Heart right ventricle (tissue), 16 donors: ENCODE data around the gene TRABD2B. TPM values are rescaled to one million over a fixed set of nuclear protein-coding genes. Genes with fewer than 3 reads are reported as not detected.

ENCODE experiments used
- ATAC-seq, 8 donors: fragments of 200-7000 bp; cut with Tn5 transposase; one replicate each; pipeline ENCODE4 v1.9.1; 2020; ENCODE audit warnings: mild to moderate bottlenecking in 8 of 8, moderate library complexity in 8 of 8, moderate number of reproducible peaks in 1 of 8
- DNase-seq, 2 donors: peaks; one replicate each; pipeline ENCODE4 v3.0.0-alpha.2; 2020
- H3K27ac ChIP-seq, 10 donors: fragments of 200-600 bp; sonication (generic) in 2 of 10; one replicate each; pipeline versions ENCODE4 v1.5.0 to v1.8.0; 2020 to 2022; ENCODE audit warnings: mild to moderate bottlenecking in 3 of 10
- H3K27me3 ChIP-seq, 7 donors: fragments of 200-600 bp; one replicate each; pipeline ENCODE4 v1.8.0; 2021 to 2022; ENCODE audit warnings: mild to moderate bottlenecking in 2 of 7
- H3K36me3 ChIP-seq, 9 donors: fragments of 200-600 bp; sonication (generic) in 1 of 9; one replicate each; pipeline versions ENCODE4 v1.5.0 to v1.8.0; 2020 to 2022; ENCODE audit warnings: mild to moderate bottlenecking in 2 of 9
- H3K4me1 ChIP-seq, 9 donors: fragments of 200-600 bp; sonication (generic) in 1 of 9; one replicate each; pipeline versions ENCODE4 v1.5.0 to v1.8.0; 2020 to 2022; ENCODE audit warnings: mild to moderate bottlenecking in 4 of 9
- H3K4me3 ChIP-seq, 10 donors: fragments of 200-600 bp; sonication (generic) in 2 of 10; one replicate each; pipeline versions ENCODE4 v1.5.0 to v1.8.0; 2020 to 2022; ENCODE audit warnings: mild to moderate bottlenecking in 7 of 10, moderate library complexity in 2 of 10
- H3K9me3 ChIP-seq, 11 donors: fragments of 200-600 bp in 10 of 11; sonication (generic) in 2 of 11; one replicate each; pipeline versions ENCODE4 v1.5.0 to v1.8.0; 2013 to 2022; ENCODE audit warnings: mild to moderate bottlenecking in 2 of 11, control low read depth in 1 of 11, moderate library complexity in 1 of 11
- CTCF ChIP-seq, 9 donors: fragments of 200-600 bp; sonication (generic) in 2 of 9; IDR thresholded peaks; one replicate each; pipeline versions ENCODE4 v1.5.0 to v1.8.0; 2021 to 2022; ENCODE audit warnings: antibody characterized with exemption in 9 of 9, mild to moderate bottlenecking in 5 of 9, moderate library complexity in 1 of 9
- WGBS, 2 donors: extraction: QIAGEN DNeasy Blood & Tissue Kit; methylation state at CpG; one replicate each; pipeline ENCODE4 v1.1.7; 2013; ENCODE audit warnings: inconsistent platforms in 1 of 2; 5-methylcytosine and 5-hydroxymethylcytosine counted together
- intact Hi-C, 10 donors: fragments of 100-400 bp; cut with DNase I; formaldehyde crosslinking; loops; one replicate each; pipeline versions ENCODE4 v1.11.1 to v1.14.2; 2022
- polyA plus RNA-seq, 2 donors: library from polyadenylated mRNA; stranded (reverse); fragments of 200-250 nt; gene quantifications; one replicate each; pipeline ENCODE4 v1.2.3, GENCODE V29; 2013
- total RNA-seq, 10 donors: library from RNA; stranded (reverse); fragmentation: NEBNext Ultra II Directional in 3 of 10; extraction: Animal tissue kit (Norgen Biotek cat#: 25700) in 3 of 10; gene quantifications; one replicate each; pipeline versions ENCODE4 v1.2.1 to v1.2.4, GENCODE V29; 2021 to 2023
- donor health status: Arrhythmogenic right ventricular cardiomyopathy.
- donor health status: ischemic (EF 13 %, LVEDD 7.1; RV severe dilation, severe dysfunction).
- donor health status: healthy with polysubstance abuse.
- donor health status: DM: no; HTN: yes; CAD: no.
- donor health status: DM: no; HTN: no; CAD: no.
- donor health status: ischemic (EF 25% LVEDD 6.9; RV normal size, moderate dysfunction).
- donor health status: ischemic (EF 25% LVEDD 5.7; RV mildly dilated, moderate dysfunction).
- donor health status: healthy.
- donor health status: DM: yes; HTN: yes; CAD: no.
- donor health status: Ischemic cardiomyopathy.
- donor health status: ischemic (EF 35%, LVEDD 5.7; RV mildly dilated, moderate dysfunction).
- donor health status: nonischemic (EF 11% LVEDD 7.7; RV severe dilation, severe dysfunction).
- donor health status: DM: yes; HTN: yes; CAD: no.
- donor health status: PGD.
- donor health status: ischemic (EF 29% LVEDD 5.4; RV normal size, mild dysfunction).
- donor health status: nonischemic (EF 23%, LVEDD 6.1; RV moderate dilation, normal function).

TRABD2B gene
- total and polyA plus RNA-seq, 12 donors, result 0.21 to 1.1 (median 0.53) TPM

GRCh38 chr1:47898133-47898845 is 98.9 kb downstream of the TRABD2B start:
- intact Hi-C loops, result no loop called here
- DNase-seq (no peak), ATAC-seq (no peak)
- WGBS, 2 donors, result 59% methylated on average over 6 of the region's 6 CpGs
- Histone ChIP-seq H3K36me3 (no peaks in the 10 kb centered on the region), H3K4me3 (no peak overlapping the region), H3K4me1 (peaks cover 0 to 5% (median 0%) of the 10 kb centered on the region in 9 donors), H3K27ac (no peak overlapping the region), H3K9me3 (no peaks in the 10 kb centered on the region), H3K27me3 (peaks cover 0 to 14% (median 0%) of the 10 kb centered on the region in 7 donors)
- TF ChIP-seq CTCF (IDR thresholded peaks at IDR 0.05), result no peak

- intact Hi-C loops, result no loop called here
- ATAC-seq (no peak), DNase-seq (no peak)
- no peak for TF ChIP-seq CTCF (IDR thresholded peaks at IDR 0.05)
- Histone ChIP-seq H3K9me3 (no peaks in the 10 kb centered on the region), H3K27ac (no peak overlapping the region), H3K36me3 (no peaks in the 10 kb centered on the region), H3K4me1 (peaks cover 0 to 5% (median 0%) of the 10 kb centered on the region in 9 donors), H3K4me3 (no peak overlapping the region), H3K27me3 (peaks cover 0 to 14% (median 0%) of the 10 kb centered on the region in 7 donors)
- 86 to 88% methylated on average over 10 of the region's 10 CpGs for WGBS, 2 donors
Measured at GRCh38 chr1:47895279-47896125, 101.7 kb downstream of the TRABD2B start.

GRCh38 chr1:47894410-47895278 is 102.5 kb downstream of the TRABD2B start:
- peaks cover 0 to 14% (median 0%) of the 10 kb centered on the region in 7 donors for H3K27me3 ChIP-seq
- no peaks in the 10 kb centered on the region for H3K9me3 ChIP-seq
- intact Hi-C loops, result no loop called here
- no peak overlapping the region for H3K27ac ChIP-seq
- no peak for TF ChIP-seq CTCF (IDR thresholded peaks at IDR 0.05)
- H3K4me3 ChIP-seq, result no peak overlapping the region
- H3K4me1 ChIP-seq, result peaks cover 0 to 5% (median 0%) of the 10 kb centered on the region in 9 donors
- ATAC-seq (peak in 1 of 8 donors; percentile 67), DNase-seq (no peak)
- WGBS, 2 donors, result 67 to 68% methylated on average over 11 of the region's 11 CpGs
- H3K36me3 ChIP-seq, result no peaks in the 10 kb centered on the region

GRCh38 chr1:47893412-47893811 is 103.8 kb downstream of the TRABD2B start:
- Histone ChIP-seq H3K36me3 (no peaks in the 10 kb centered on the region), H3K27me3 (peaks cover 0 to 14% (median 0%) of the 10 kb centered on the region in 7 donors), H3K4me3 (no peak overlapping the region), H3K4me1 (peaks cover 0 to 4% (median 0%) of the 10 kb centered on the region in 9 donors), H3K27ac (no peak overlapping the region), H3K9me3 (no peaks in the 10 kb centered on the region)
- no peak for ATAC-seq
- intact Hi-C loops, result no loop called here
- 66 to 70% methylated on average over 4 of the region's 4 CpGs for WGBS, 2 donors
- TF ChIP-seq CTCF (IDR thresholded peaks at IDR 0.05), result no peak
- no peak for DNase-seq
